Spleen (tissue), 11 donors: ENCODE data around the gene MBD3L4. TPM values are rescaled to one million over a fixed set of nuclear protein-coding genes. Genes with fewer than 3 reads are reported as not detected.
"Not testable (repeated sequence)": the region's sequence is repeated elsewhere in the genome, so short reads cannot be mapped to it uniquely, and the experiment has no call there.

Experiments used
- DNase-seq: peaks from one replicate; pipeline ENCODE4 v3.0.0-alpha.2; 2020
- H3K27ac ChIP-seq, 8 donors: fragments of 200-600 bp; sonication (generic) in 7 of 8; 1 replicate in 4 of 8; 2 replicates in 4 of 8; pipeline versions ENCODE4 v1.5.0 to v1.8.0; 2016 to 2021; ENCODE audit warnings: inconsistent platforms in 4 of 8, mild to moderate bottlenecking in 4 of 8, moderate library complexity in 1 of 8
- H3K27me3 ChIP-seq, 7 donors: fragments of 200-600 bp; sonication (generic) in 6 of 7; replicated peaks in 1 of 7; 1 replicate in 4 of 7; 2 replicates in 3 of 7; pipeline versions ENCODE4 v1.5.0 to v1.8.0; 2016 to 2021; ENCODE audit warnings: inconsistent platforms in 3 of 7, mild to moderate bottlenecking in 1 of 7
- H3K36me3 ChIP-seq, 6 donors: fragments of 200-600 bp; sonication (generic) in 5 of 6; 1 replicate in 4 of 6; 2 replicates in 2 of 6; pipeline versions ENCODE4 v1.5.0 to v1.8.0; 2016 to 2021; ENCODE audit warnings: inconsistent platforms in 2 of 6
- H3K4me1 ChIP-seq, 6 donors: fragments of 200-600 bp; sonication (generic) in 5 of 6; 1 replicate in 3 of 6; 2 replicates in 3 of 6; pipeline versions ENCODE4 v1.5.0 to v1.8.0; 2016 to 2021; ENCODE audit warnings: inconsistent platforms in 3 of 6
- H3K4me3 ChIP-seq, 8 donors: fragments of 200-600 bp; sonication (generic) in 7 of 8; 1 replicate in 4 of 8; 2 replicates in 4 of 8; pipeline versions ENCODE4 v1.5.0 to v1.8.0; 2016 to 2021; ENCODE audit warnings: inconsistent platforms in 4 of 8, mild to moderate bottlenecking in 4 of 8, moderate library complexity in 2 of 8
- H3K9me3 ChIP-seq, 8 donors: fragments of 200-600 bp; sonication (generic) in 7 of 8; 1 replicate in 4 of 8; 2 replicates in 4 of 8; pipeline versions ENCODE4 v1.5.0 to v1.8.0; 2016 to 2021; ENCODE audit warnings: inconsistent platforms in 4 of 8
- POLR2A ChIP-seq, 3 donors: fragments of 450-650 bp; IDR thresholded peaks; one replicate each; pipeline ENCODE4 v1.5.1; 2017; ENCODE audit warnings: antibody characterized with exemption in 3 of 3, mild to moderate bottlenecking in 1 of 3
- POLR2AphosphoS5 ChIP-seq, 3 donors: sonication (generic); formaldehyde crosslinking; IDR thresholded peaks; one replicate each; pipeline ENCODE4 v1.5.1; 2017; ENCODE audit warnings: antibody characterized with exemption in 3 of 3
- WGBS, 5 donors: extraction: QIAGEN DNeasy Blood & Tissue Kit in 3 of 5; methylation state at CpG; one replicate each; pipeline versions ENCODE4 v1.1.5 to v1.1.7; 2013 to 2018; 5-methylcytosine and 5-hydroxymethylcytosine counted together
- intact Hi-C: fragments of 100-400 bp; cut with DNase I; formaldehyde crosslinking; loops from one replicate; pipeline ENCODE4 v1.15.0; 2023; ENCODE audit warnings: low total_unique reads
- polyA plus RNA-seq, 3 donors: library from polyadenylated mRNA; stranded (reverse); fragments of 200-250 nt; gene quantifications; one replicate each; pipeline ENCODE4 v1.2.1, GENCODE V29; 2013
- total RNA-seq, 7 donors: library from RNA; depleted of rRNA in 3 of 7; stranded (reverse); fragments of >200 nt in 3 of 7; fragmentation: NEBNext Ultra II Directional in 4 of 7; extraction: Animal tissue kit (Norgen Biotek cat#: 25700) in 4 of 7; gene quantifications; one replicate each; pipeline versions ENCODE4 v1.1.0 to v1.2.1, GENCODE V29; 2016 to 2021
- TF ChIP-seq, protein P1 (sequence below), 11 experiments: fragments of 200-600 bp in 7 of 11; fragments of 450-650 bp in 4 of 11; sonication (generic) in 4 of 11; IDR thresholded peaks in 8 of 11; conservative IDR thresholded peaks in 3 of 11; 1 replicate in 7 of 11; 2 replicates in 4 of 11; pipeline versions ENCODE4 v1.4.0 to v1.8.0; 2016 to 2021; ENCODE audit warnings: antibody characterized with exemption in 11 of 11, inconsistent platforms in 4 of 11, mild to moderate bottlenecking in 1 of 11
- donor health status: healthy with polysubstance abuse.
- donor health status: DM: no; HTN: no; CAD: no; lungs with moderate emphysema.
- donor health status: DM: no; HTN: no; CAD: no.
- donor health status: Bipolar disorder and iron deficiency.
- donor health status: healthy.
- donor health status: DM: no; HTN: no; CAD: no.
- donor health status: DM: yes; HTN: yes; CAD: no.

The MBD3L4 gene
- total and polyA plus RNA-seq, 10 donors = not detected

DNA sequence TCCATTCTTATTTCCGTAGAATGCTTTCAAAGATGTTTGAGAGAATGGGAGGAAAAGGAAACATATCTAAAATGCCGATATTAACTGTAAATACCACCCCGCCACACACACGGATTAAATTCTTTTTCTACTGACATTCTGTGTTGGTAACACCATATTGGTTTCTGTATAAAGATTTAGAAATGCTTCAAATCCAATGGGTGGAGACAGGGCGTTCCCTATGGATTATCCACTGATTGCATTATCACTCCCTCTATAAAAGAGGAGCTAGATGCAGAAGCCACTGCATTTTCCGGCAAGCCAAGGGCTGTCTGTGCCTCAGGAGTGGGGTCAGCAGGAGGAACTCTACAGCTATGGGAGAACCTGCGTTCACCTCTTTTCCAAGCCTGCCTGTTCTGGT lies 9.0 kb upstream of the MBD3L4 start, which contains the start of gene MBD3L2:
TSS of gene MBD3L2 (plus strand) at position 301 of the 400 bp plus-strand sequence. CDS start at position 354, 53 bp downstream.
- H3K27me3 ChIP-seq, H3K4me3 ChIP-seq, H3K9me3 ChIP-seq, DNase-seq, H3K36me3 ChIP-seq, H3K4me1 ChIP-seq, intact Hi-C loops, H3K27ac ChIP-seq: not testable (repeated sequence)
- no CpG with 5 or more reads among the region's 7 CpGs for WGBS, 5 donors

DNA sequence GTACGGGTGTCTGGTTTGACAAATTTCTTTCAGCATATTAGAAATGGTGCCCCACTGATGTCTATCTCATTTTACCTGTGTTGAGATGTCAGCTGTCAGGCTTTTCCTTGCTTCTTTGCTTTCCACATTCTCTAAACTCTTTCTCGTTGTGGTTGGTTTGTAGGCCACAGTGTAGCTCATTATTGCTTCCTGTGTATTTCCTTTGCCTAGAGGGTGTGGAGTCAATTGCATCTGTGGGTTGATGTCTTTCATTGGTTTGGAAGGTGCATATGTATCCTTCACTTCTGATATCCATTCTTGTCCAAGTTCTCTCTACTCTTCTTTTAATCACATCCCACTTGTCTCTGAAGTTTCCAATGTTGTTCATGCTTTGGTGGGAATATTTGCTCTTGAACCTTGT lies 1.6 kb upstream of the MBD3L4 start:
- H3K27me3 ChIP-seq, H3K9me3 ChIP-seq, DNase-seq, H3K36me3 ChIP-seq, intact Hi-C loops, H3K27ac ChIP-seq, H3K4me3 ChIP-seq, H3K4me1 ChIP-seq: not testable (repeated sequence)
- WGBS, 5 donors = no CpG with 5 or more reads among the region's 2 CpGs

DNA sequence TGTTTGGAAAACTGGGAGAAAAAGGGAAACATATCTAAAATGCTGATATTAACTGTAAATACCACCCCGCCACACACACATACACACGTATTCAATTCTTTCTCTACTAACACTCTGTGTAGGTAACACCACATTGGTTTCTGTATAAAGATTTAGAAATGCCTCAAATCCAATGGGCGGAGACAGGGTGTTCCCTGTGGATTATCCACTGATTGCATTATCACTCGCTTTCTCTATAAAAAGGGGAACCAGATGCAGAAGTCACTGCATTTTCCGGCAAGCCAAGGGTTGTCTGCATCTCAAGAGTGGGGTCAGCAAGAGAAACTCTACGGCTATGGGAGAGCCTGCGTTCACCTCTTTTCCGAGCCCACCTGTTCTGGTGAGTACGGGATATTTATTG lies 9.7 kb downstream of the MBD3L4 start, which contains the start of gene MBD3L5:
TSS of gene MBD3L5 (plus strand) at position 301 of the 400 bp plus-strand sequence. CDS start at position 335, 34 bp downstream.
- intact Hi-C loops, H3K27me3 ChIP-seq: not testable (repeated sequence)
- 67% methylated on average over 1 of the region's 9 CpGs; no CpG with 5 or more reads in 4 of the 5 donors for WGBS, 5 donors

DNA sequence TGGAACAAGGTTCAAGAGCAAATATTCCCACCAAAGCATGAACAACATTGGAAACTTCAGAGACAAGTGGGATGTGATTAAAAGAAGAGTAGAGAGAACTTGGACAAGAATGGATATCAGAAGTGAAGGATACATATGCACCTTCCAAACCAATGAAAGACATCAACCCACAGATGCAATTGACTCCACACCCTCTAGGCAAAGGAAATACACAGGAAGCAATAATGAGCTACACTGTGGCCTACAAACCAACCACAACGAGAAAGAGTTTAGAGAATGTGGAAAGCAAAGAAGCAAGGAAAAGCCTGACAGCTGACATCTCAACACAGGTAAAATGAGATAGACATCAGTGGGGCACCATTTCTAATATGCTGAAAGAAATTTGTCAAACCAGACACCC lies 11.2 kb downstream of the MBD3L4 start:
- H3K27ac ChIP-seq, H3K4me1 ChIP-seq, H3K4me3 ChIP-seq, H3K9me3 ChIP-seq, intact Hi-C loops, DNase-seq, H3K36me3 ChIP-seq, H3K27me3 ChIP-seq: not testable (repeated sequence)
- no CpG with 5 or more reads among the region's 1 CpG for WGBS, 5 donors

More for the DNA sequence above, 9.7 kb downstream of the MBD3L4 start, which contains the start of gene MBD3L5:
- H3K4me3 ChIP-seq, H3K4me1 ChIP-seq, DNase-seq, H3K36me3 ChIP-seq, H3K9me3 ChIP-seq, H3K27ac ChIP-seq: not testable (repeated sequence)

DNA sequence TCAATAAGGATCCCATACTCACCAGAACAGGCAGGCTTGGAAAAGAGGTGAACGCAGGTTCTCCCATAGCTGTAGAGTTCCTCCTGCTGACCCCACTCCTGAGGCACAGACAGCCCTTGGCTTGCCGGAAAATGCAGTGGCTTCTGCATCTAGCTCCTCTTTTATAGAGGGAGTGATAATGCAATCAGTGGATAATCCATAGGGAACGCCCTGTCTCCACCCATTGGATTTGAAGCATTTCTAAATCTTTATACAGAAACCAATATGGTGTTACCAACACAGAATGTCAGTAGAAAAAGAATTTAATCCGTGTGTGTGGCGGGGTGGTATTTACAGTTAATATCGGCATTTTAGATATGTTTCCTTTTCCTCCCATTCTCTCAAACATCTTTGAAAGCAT lies 18.6 kb downstream of the MBD3L4 start, which contains the start of gene MBD3L2B:
TSS of gene MBD3L2B (minus strand) at position 101 of the 400 bp plus-strand sequence. CDS start at position 67, 34 bp downstream.
- H3K27me3 ChIP-seq, DNase-seq, intact Hi-C loops, H3K27ac ChIP-seq, H3K4me3 ChIP-seq, H3K36me3 ChIP-seq, H3K9me3 ChIP-seq, H3K4me1 ChIP-seq: not testable (repeated sequence)
- no CpG with 5 or more reads among the region's 6 CpGs for WGBS, 5 donors

DNA sequence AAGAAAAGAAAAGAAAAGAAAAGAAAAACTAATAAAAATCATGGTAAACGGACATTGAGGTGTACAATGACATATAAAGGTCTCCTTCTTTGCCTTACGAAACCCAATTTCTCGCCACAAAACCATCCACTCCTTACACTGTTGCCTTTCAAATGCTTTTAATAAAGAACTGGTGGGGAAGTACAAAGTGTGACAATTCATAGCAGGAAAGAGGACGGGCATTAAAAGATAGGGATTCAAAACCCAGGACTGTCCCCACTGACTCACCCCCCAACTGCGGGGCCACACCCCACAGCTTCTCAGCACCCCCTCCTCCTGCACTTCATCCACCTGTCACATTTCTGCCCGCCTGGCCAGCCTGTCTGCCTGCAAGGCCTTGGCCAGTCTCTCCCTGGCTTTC lies 21.2 kb downstream of the MBD3L4 start:
- no peaks in the 10 kb centered on the region for H3K36me3 ChIP-seq
- no peak for DNase-seq
- intact Hi-C loops = no loop called here
- 68 to 89% (median 77%) methylated on average over 6 of the region's 6 CpGs for WGBS, 5 donors
- no peak overlapping the region for H3K27ac ChIP-seq
- no peak for TF ChIP-seq POLR2AphosphoS5 (IDR thresholded peaks at IDR 0.05)
- no peak for TF ChIP-seq POLR2A (IDR thresholded peaks at IDR 0.05)
- TF ChIP-seq, protein P1, sequence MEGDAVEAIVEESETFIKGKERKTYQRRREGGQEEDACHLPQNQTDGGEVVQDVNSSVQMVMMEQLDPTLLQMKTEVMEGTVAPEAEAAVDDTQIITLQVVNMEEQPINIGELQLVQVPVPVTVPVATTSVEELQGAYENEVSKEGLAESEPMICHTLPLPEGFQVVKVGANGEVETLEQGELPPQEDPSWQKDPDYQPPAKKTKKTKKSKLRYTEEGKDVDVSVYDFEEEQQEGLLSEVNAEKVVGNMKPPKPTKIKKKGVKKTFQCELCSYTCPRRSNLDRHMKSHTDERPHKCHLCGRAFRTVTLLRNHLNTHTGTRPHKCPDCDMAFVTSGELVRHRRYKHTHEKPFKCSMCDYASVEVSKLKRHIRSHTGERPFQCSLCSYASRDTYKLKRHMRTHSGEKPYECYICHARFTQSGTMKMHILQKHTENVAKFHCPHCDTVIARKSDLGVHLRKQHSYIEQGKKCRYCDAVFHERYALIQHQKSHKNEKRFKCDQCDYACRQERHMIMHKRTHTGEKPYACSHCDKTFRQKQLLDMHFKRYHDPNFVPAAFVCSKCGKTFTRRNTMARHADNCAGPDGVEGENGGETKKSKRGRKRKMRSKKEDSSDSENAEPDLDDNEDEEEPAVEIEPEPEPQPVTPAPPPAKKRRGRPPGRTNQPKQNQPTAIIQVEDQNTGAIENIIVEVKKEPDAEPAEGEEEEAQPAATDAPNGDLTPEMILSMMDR (IDR thresholded peaks at IDR 0.05 in 8 of 11, conservative IDR thresholded peaks at IDR 0.05 in 3 of 11) = no peak
- H3K27me3 ChIP-seq = peaks cover 0 to 5% (median 0%) of the 10 kb centered on the region in 7 donors
- H3K4me3 ChIP-seq = no peak overlapping the region
- H3K4me1 ChIP-seq = no peaks in the 10 kb centered on the region
- no peaks in the 10 kb centered on the region for H3K9me3 ChIP-seq

DNA sequence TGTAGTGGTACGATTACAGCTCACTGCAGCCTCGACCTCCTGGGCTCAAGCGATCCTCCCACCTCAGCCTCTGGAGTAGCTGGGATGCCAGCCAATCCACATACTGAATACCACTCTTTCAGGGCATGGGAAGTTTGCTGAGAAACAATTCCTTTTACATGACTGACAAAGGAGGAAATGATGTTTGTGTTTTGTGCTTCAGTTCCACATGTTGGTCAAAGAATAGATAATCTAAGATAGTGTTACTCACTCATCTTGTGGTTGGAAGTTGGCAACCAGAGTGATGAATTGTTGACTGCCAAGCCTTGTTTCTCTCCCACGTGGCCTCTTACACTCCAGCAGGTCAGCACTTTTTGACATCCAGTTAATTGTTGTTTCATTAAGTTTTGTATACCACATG lies 26.3 kb downstream of the MBD3L4 start:
- 48 to 61% (median 52%) methylated on average over 4 of the region's 4 CpGs for whole genome bisulfite sequencing, 5 donors
- Histone ChIP-seq H3K27me3 (peaks cover 0 to 5% (median 0%) of the 10 kb centered on the region in 7 donors), H3K36me3 (no peaks in the 10 kb centered on the region), H3K4me1 (peaks cover 0 to 12% (median 6%) of the 10 kb centered on the region in 6 donors), H3K4me3 (no peak overlapping the region), H3K9me3 (no peaks in the 10 kb centered on the region), H3K27ac (no peak overlapping the region)
- DNase-seq = no peak
- no peak for TF ChIP-seq POLR2AphosphoS5 (IDR thresholded peaks at IDR 0.05)
- TF ChIP-seq POLR2A (IDR thresholded peaks at IDR 0.05) = no peak
- TF ChIP-seq, protein P1 (IDR thresholded peaks at IDR 0.05 in 8 of 11, conservative IDR thresholded peaks at IDR 0.05 in 3 of 11) = no peak
- intact Hi-C loops = no loop called here
